SH-SY5Y (cell line): ENCODE data around the gene OR5H6.

ENCODE experiments used
- GATA2 ChIP-seq: IDR thresholded peaks from 2 replicates; pipeline ENCODE4 v1.6.1; 2011; ENCODE audit warnings: mild to moderate bottlenecking, low read depth, low read length
- GATA3 ChIP-seq: IDR thresholded peaks from 2 replicates; pipeline ENCODE4 v1.6.1; 2011; ENCODE audit warnings: low read depth, mild to moderate bottlenecking, low read length, moderate library complexity

DNA sequence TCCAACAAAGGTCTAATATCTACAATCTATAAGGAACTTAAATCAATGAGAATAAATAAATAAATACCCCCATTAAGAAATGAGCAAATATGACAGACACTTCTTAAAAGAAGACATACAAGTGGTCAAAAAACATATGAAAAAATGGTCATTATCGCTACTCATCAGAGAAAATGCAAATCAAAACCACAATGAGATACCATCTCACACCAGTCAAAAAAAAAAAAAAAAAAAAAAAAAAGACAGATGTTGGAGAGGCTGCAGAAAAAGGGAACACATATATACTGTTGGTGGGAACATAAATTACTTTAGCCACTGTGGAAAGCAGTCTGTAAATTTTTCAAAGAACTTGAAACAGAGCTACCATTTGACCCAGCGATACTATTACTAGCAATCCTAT is 31.6 kb upstream of the OR5H6 start:
- no peak for TF ChIP-seq GATA3
- no peak for TF ChIP-seq GATA2
